ENCODE measurements around the gene FARS2.

FARS2 gene

DNA sequence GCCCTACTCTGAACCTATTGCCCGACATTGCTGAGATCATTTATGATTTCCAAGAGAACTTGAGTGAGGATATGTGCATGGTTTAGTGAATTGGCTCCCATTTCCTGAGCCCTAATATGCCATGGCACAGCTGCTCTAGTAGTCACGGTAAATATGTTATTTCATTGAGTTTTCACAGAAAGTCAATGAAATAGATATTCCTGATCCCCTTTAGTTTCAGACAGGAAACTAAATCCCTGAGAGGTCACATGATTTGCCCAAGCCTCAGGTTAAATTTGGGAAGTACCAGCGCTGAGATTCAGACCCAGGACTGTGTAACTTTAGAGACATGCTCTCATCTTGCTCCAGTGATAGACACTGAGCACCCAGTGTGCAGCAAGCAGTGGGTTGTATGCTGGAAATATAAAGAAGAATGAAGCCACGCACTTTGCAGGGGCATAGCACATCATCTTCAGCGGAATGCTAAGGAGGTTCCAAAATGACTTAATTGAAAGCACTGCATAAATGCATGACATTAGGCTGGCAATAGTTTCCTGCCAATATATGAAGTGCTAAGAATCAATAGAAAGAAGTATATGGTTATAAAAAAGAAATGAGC, 70.6 kb downstream of the FARS2 start:
- no peaks in the 10 kb centered on the region for H3K27me3 Mint-ChIP-seq
- H3K4me1 Mint-ChIP-seq (ENCODE audit: low read depth in 2 of 2): peaks cover 25 to 33% of the 10 kb centered on the region in 2 donors
- H3K9me3 Mint-ChIP-seq: no peaks in the 10 kb centered on the region
- no peak overlapping the region for H3K27ac Mint-ChIP-seq
- ATAC-seq (replicated peaks): no peak
- DNase-seq: no peak
- H3K4me3 Mint-ChIP-seq: no peak overlapping the region
- no peaks in the 10 kb centered on the region for H3K36me3 Mint-ChIP-seq (ENCODE audit: insufficient read depth)

DNA sequence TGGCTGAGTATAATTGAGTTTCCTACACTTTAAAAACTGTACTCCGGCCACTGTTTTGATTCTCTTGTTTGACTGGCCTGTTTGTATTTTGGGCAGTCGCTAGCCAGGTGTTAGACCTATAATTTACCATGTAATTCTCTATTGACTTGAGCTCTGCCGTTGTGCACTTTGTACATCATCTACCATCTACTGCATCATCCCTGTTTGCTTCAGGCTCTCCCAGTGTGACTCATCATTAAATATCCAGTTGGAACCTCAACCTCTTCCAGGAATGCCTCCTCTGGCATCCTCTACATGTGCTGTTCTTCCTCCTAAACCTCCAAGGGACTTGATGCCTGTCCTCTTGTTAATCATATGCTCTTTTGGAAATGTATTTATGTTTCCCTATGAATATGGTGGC, 72.3 kb downstream of the FARS2 start:
- ATAC-seq (replicated peaks) (no peak), DNase-seq (no peak)
- Mint-ChIP-seq H3K4me1 (ENCODE audit: low read depth in 2 of 2) (peaks cover 24 to 41% of the 10 kb centered on the region in 2 donors), H3K4me3 (no peak overlapping the region), H3K9me3 (no peaks in the 10 kb centered on the region), H3K27me3 (no peaks in the 10 kb centered on the region), H3K36me3 (ENCODE audit: insufficient read depth) (no peaks in the 10 kb centered on the region), H3K27ac (no peak overlapping the region)

DNA sequence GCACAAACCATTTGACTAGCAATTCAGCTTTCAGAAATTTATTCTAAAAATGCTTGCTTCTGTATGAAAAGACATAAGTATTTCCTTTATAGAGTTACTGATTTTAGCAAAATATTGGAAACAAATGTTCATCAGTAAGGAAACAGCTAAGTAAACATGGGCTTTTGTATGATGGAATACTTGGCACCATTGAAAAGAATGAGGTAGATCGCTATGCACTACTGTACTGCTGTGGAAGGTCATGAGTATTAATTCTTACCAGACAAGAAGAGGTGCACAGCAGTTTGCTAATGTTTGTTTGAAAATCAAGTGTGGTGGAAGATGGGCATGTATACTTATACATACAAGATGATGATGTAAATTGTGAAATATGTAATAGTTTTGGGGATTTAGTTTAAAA, 73.0 kb downstream of the FARS2 start:
- Mint-ChIP-seq H3K9me3 (no peaks in the 10 kb centered on the region), H3K27me3 (no peaks in the 10 kb centered on the region), H3K27ac (no peak overlapping the region), H3K4me3 (no peak overlapping the region), H3K4me1 (ENCODE audit: low read depth in 2 of 2) (peaks cover 24 to 43% of the 10 kb centered on the region in 2 donors), H3K36me3 (ENCODE audit: insufficient read depth) (no peaks in the 10 kb centered on the region)
- no peak for ATAC-seq (replicated peaks)
- no peak for DNase-seq

DNA sequence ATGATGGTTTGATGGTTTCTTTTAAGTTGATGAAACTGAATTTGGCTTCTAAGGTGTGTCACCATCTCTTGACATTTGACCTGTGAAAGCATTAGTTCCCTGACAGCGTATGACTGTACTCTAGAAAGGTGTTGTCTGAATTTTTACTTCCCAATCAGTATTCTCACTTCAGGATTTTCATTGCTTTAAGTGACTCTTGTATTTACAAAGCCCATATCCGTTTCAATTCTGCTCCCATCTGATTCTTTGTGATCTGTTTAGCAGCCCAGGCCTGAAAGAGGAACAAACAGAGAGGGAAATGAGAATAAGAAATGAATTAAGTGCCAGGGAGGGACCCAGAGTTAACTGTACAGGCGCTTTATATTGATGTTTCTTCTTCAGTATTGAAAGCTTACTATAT, 73.7 kb downstream of the FARS2 start:
- Mint-ChIP-seq H3K36me3 (ENCODE audit: insufficient read depth) (no peaks in the 10 kb centered on the region), H3K9me3 (no peaks in the 10 kb centered on the region), H3K27ac (peak overlapping the region in 1 of 2 donors; percentile 50), H3K4me3 (no peak overlapping the region), H3K27me3 (no peaks in the 10 kb centered on the region), H3K4me1 (ENCODE audit: low read depth in 2 of 2) (peaks cover 24 to 43% of the 10 kb centered on the region in 2 donors)
- DNase-seq (no peak), ATAC-seq (replicated peaks) (no peak)

DNA sequence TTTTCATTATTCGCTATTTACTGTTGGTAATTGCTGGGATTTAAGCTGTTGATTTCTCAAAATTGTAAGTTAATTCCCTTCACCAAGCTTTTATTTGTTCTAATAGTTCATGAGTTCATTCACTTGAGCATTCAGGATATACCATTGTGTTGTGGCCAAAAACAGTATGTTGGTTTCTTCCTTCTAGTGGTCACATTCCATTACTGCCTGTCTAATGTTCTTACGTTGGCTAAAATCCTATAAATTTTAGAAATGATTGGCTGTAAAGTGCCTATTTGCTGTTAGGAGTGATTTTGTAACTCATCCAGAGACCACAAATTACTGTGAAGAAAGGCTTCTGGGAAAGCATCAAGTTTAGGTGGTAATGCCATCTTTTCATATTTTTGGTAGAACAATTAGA, 76.3 kb downstream of the FARS2 start:
- no peaks in the 10 kb centered on the region for H3K36me3 Mint-ChIP-seq (ENCODE audit: insufficient read depth)
- no peaks in the 10 kb centered on the region for H3K27me3 Mint-ChIP-seq
- H3K9me3 Mint-ChIP-seq: no peaks in the 10 kb centered on the region
- peak overlapping the region in 1 of 2 donors; percentile 71 for H3K27ac Mint-ChIP-seq
- no peak overlapping the region for H3K4me3 Mint-ChIP-seq
- DNase-seq (no peak), ATAC-seq (replicated peaks) (no peak)
- H3K4me1 Mint-ChIP-seq (ENCODE audit: low read depth in 2 of 2): peaks cover 18 to 42% of the 10 kb centered on the region in 2 donors

DNA sequence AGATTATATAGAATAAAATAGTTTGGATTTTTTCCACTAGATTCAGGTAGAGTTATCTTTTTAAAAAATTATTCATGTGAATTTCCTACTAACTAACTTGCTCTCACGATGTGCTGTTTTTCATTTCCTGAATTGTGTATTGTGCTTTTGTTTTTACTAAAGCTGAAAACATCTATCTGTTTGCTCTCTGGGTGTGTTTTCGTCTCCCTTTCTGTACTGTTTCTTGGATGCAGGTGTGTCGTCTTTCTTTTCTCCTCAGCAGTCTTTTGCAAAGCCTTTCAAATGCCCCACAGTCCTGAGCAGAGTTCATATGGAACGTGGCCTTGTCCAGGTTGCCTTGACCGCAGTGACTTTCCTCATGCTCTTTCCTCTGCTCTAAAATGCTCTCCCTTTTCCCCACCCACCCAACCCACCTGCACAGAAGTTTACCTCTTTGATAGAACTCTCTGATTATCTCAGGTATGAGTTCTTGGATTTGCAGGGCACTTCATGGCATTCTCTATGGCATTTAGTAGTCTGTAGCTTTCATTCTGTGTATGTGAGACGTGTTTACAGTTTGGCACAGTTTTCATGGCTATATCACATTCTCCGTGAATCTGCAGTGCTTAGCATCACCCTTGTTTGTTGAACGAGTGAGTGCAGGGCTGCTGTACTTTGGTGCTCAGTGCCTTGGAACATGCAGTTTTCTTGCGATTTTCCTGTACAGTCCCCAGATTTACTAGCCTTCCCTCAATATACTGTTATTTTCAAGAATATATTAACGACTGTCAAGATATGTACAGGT, 77.1 kb downstream of the FARS2 start:
- ATAC-seq (replicated peaks) (no peak), DNase-seq (no peak)
- Mint-ChIP-seq H3K4me3 (peak overlapping the region in 1 of 2 donors; percentile 46), H3K27me3 (no peaks in the 10 kb centered on the region), H3K36me3 (ENCODE audit: insufficient read depth) (no peaks in the 10 kb centered on the region), H3K9me3 (no peaks in the 10 kb centered on the region), H3K27ac (peak overlapping the region in 1 of 2 donors; percentile 71), H3K4me1 (ENCODE audit: low read depth in 2 of 2) (peaks cover 17 to 41% of the 10 kb centered on the region in 2 donors)

DNA sequence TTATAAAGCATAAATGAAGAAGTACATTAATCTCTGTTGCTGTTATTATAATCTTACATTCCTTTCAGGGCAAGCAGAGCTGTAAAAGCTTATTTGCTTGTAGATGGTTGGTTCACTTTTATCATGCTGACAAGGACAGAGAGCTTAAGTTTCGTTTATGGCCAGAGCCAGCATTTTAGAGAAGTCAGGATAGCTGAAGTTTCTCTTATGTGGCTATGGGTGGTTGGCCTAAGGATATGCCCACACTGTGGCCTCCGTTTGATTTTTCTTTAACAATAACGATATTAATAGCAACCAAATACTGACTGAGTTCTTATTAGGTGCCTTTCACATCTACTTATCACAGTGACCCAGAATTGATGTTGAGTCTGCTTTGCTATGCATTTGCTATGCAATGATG, 78.5 kb downstream of the FARS2 start:
- H3K36me3 Mint-ChIP-seq (ENCODE audit: insufficient read depth): no peaks in the 10 kb centered on the region
- H3K4me3 Mint-ChIP-seq: no peak overlapping the region
- no peaks in the 10 kb centered on the region for H3K27me3 Mint-ChIP-seq
- no peaks in the 10 kb centered on the region for H3K9me3 Mint-ChIP-seq
- H3K27ac Mint-ChIP-seq: no peak overlapping the region
- ATAC-seq (replicated peaks) (no peak), DNase-seq (no peak)
- peaks cover 15 to 40% of the 10 kb centered on the region in 2 donors for H3K4me1 Mint-ChIP-seq (ENCODE audit: low read depth in 2 of 2)

DNA sequence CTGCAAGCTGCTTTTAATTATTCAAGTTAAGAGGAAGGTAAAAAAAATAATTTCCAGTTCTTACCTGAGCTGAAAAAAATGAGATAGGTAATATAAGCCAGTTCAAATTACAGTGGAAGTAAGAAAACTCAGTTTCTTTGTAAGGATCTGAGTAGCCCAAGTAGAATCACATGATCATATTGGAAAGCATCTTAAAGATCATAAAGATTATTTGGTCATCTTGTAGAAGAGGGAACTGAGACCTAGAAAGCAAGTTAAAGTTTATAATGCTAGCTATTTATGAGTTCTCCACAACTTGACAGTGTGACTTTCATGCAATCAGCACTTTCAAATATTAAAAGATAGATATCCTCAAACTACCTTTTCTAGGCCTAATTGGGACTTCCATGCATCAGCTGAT, 80.5 kb downstream of the FARS2 start:
- ATAC-seq (replicated peaks) (no peak), DNase-seq (no peak)
- no peak overlapping the region for H3K27ac Mint-ChIP-seq
- no peaks in the 10 kb centered on the region for H3K27me3 Mint-ChIP-seq
- no peaks in the 10 kb centered on the region for H3K36me3 Mint-ChIP-seq (ENCODE audit: insufficient read depth)
- H3K4me3 Mint-ChIP-seq: no peak overlapping the region
- peaks cover 5 to 28% of the 10 kb centered on the region in 2 donors for H3K4me1 Mint-ChIP-seq (ENCODE audit: low read depth in 2 of 2)
- H3K9me3 Mint-ChIP-seq: no peaks in the 10 kb centered on the region

DNA sequence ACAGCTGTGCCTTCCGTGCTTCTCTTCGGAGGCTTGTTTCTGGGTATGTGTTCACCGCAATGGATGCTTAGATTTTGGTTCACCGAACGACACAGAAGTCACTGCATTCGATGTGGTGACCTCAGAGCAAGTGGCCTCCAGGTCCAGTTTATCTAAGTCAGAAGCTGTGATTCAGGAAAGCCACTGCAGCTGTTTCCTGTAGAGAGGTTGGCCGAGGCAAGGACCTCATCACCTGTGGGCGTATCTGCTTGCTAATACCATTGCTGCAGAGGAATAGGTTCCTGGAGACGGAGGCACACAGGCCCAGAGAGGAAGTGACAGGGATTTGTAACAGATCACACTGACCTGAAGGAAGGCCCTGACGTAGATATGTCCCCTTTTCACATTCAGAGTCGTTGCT, 82.7 kb downstream of the FARS2 start:
- H3K27me3 Mint-ChIP-seq: no peaks in the 10 kb centered on the region
- DNase-seq (no peak), ATAC-seq (replicated peaks) (no peak)
- H3K9me3 Mint-ChIP-seq: no peaks in the 10 kb centered on the region
- H3K4me1 Mint-ChIP-seq (ENCODE audit: low read depth in 2 of 2): peaks cover 5 to 16% of the 10 kb centered on the region in 2 donors
- no peak overlapping the region for H3K4me3 Mint-ChIP-seq
- no peaks in the 10 kb centered on the region for H3K36me3 Mint-ChIP-seq (ENCODE audit: insufficient read depth)
- H3K27ac Mint-ChIP-seq: no peak overlapping the region

DNA sequence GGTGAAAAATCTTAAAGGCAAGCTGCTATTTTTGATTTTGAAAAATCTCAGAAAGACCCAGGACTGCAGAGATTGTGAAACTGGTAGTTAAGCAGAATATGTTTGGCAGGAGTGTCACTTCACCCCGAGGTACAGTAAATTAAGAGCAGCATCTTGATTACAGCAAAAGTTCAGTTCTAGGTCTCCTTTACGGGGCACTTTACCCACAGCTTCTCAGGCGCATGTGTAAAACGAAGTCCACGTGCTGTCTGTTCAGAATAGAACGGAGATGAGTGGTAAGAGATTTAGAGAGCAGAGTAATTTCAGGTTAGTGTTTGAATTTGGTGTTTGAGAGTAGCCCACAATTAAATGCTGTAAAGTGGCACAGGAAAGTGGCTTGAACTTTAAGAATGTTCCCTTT, 84.0 kb downstream of the FARS2 start:
- Mint-ChIP-seq H3K4me3 (no peak overlapping the region), H3K36me3 (ENCODE audit: insufficient read depth) (no peaks in the 10 kb centered on the region), H3K27me3 (no peaks in the 10 kb centered on the region), H3K4me1 (ENCODE audit: low read depth in 2 of 2) (peaks cover 5 to 15% of the 10 kb centered on the region in 2 donors), H3K27ac (no peak overlapping the region), H3K9me3 (no peaks in the 10 kb centered on the region)
- ATAC-seq (replicated peaks): no peak
- DNase-seq: no peak

DNA sequence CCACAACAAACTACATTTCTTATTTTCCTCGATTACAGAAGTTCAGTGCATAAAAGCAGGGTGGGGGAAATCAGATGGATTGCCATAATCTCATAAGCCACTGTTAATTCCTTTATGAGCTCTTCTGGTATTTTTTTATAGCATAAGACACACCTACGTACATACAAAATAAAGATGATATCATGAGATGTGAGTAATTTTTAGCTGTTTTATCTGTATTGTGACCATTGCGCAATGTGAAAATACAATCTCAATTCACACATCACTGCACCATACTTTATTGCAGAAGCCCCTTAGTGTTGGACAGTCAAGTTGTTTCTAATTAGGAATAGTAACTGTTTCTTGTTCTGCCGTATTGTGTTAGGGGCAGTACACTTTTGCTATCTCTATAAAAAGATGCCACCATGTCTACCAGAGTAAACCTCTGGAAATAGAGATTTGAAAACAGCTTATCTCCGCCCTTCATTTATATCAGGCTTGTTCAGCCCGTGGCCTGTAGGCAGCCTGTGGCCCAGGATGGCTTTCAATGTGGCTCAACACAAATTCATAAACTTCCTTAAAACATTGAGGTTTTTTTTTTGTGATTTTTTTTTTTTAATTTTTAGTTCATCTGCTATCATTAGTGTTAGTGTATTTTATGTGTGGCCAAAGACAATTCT, 90.4 kb downstream of the FARS2 start:
- no peak overlapping the region for H3K27ac Mint-ChIP-seq
- no peaks in the 10 kb centered on the region for H3K27me3 Mint-ChIP-seq

DNA sequence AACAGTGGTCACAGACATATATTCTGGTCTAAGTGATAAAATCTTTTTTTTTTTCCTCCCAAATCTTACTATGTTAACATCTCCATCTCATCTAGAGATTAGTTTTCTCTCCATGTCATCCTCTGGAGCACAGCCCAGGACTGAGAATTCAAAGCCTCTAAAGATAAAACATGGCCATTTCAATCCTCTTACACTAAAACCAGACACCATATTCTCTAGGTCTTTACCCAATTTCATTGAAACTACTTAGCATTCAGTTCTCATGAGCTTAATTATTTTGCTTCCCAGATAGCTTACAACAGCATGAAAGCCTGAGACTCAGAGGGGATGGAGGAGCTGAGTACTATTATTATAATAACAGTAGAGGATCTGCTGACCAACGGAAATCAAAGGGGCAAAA, 92.7 kb downstream of the FARS2 start:
- Mint-ChIP-seq H3K27me3 (no peaks in the 10 kb centered on the region), H3K36me3 (ENCODE audit: insufficient read depth) (no peaks in the 10 kb centered on the region), H3K4me1 (ENCODE audit: low read depth in 2 of 2) (peaks cover 13 to 23% of the 10 kb centered on the region in 2 donors), H3K27ac (no peak overlapping the region), H3K4me3 (no peak overlapping the region), H3K9me3 (no peaks in the 10 kb centered on the region)
- ATAC-seq (replicated peaks) (no peak), DNase-seq (no peak)

More for the DNA sequence above, 90.4 kb downstream of the FARS2 start:
- no peak overlapping the region for H3K4me3 Mint-ChIP-seq
- H3K36me3 Mint-ChIP-seq (ENCODE audit: insufficient read depth): no peaks in the 10 kb centered on the region
- ATAC-seq (replicated peaks) (no peak), DNase-seq (no peak)
- H3K9me3 Mint-ChIP-seq: no peaks in the 10 kb centered on the region
- H3K4me1 Mint-ChIP-seq (ENCODE audit: low read depth in 2 of 2): peaks cover 10 to 21% of the 10 kb centered on the region in 2 donors

DNA sequence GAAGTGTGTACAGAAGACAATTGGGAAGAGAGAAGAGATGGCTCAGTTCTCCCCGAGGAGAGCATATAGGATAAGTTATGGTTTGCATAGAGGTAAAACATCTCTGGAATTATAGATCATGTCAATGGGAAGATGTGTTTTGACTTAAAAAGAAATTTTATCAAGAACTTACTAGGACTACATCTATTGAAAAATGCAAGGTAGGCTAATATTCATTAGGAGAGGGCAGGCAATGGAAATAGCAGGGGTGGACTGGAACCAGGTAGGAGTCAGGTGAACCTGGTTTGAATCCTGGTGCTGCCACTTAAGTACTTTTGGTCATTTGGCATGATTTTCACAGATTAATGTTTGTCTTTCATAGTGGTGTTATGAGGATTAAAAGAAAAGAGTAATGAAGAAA, 96.2 kb downstream of the FARS2 start:
- ATAC-seq (replicated peaks) (no peak), DNase-seq (no peak)
- no peak overlapping the region for H3K4me3 Mint-ChIP-seq
- no peaks in the 10 kb centered on the region for H3K36me3 Mint-ChIP-seq (ENCODE audit: insufficient read depth)
- H3K4me1 Mint-ChIP-seq (ENCODE audit: low read depth in 2 of 2): peaks cover 14 to 23% of the 10 kb centered on the region in 2 donors
- H3K9me3 Mint-ChIP-seq: no peaks in the 10 kb centered on the region
- H3K27me3 Mint-ChIP-seq: no peaks in the 10 kb centered on the region
- H3K27ac Mint-ChIP-seq: peak overlapping the region in 1 of 2 donors; percentile 5

DNA sequence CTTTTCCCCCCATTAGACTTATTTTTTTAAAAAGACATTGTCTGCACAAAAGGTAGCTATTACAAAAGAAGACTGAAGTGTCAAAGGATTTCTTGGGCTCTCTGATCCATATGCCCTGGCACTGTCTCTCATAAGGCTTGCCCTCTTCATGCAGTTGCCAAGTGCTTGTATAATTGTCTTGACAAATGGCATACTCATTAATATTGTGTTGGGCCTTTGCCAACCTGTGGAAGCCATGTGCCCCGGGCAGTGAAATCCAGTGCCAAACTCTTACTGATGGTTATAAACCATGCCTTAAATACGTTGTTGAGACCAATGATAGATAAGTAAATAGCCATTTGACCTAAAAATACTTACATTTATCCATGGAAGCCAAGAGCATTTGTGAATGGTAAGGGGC, 98.1 kb downstream of the FARS2 start:
- ATAC-seq (replicated peaks) (no peak), DNase-seq (no peak)
- Mint-ChIP-seq H3K27me3 (no peaks in the 10 kb centered on the region), H3K27ac (no peak overlapping the region), H3K9me3 (no peaks in the 10 kb centered on the region), H3K36me3 (ENCODE audit: insufficient read depth) (no peaks in the 10 kb centered on the region), H3K4me3 (no peak overlapping the region), H3K4me1 (ENCODE audit: low read depth in 2 of 2) (peaks cover 11 to 17% of the 10 kb centered on the region in 2 donors)

Data from effector memory CD8-positive, alpha-beta T cell (primary cell).